ENCODE results near the gene NUP50. TPM values are rescaled to one million over a fixed set of nuclear protein-coding genes. Genes with fewer than 3 reads are reported as not detected.
A peak's percentile ranks its signal among the peaks of the same experiment; 100 is the strongest.

The NUP50 gene
- total and polyA plus RNA-seq, 4 donors = 15.2 to 80.1 (median 46.9) TPM

- TF ChIP-seq CTCF (IDR thresholded peaks at IDR 0.05; ENCODE audit: control extremely low read depth, extremely low read depth) = no peak
- ATAC-seq (ENCODE audit: insufficient read depth, low FRiP score) (no peak), DNase-seq (no peak)
- H3K27ac ChIP-seq (ENCODE audit: low read depth in 1 of 2, low read length in 1 of 2) = no peak overlapping the region
- no peaks in the 10 kb centered on the region for H3K36me3 ChIP-seq (ENCODE audit: control insufficient read depth in 4 of 4, insufficient read depth in 4 of 4, low read length in 4 of 4)
- H3K27me3 ChIP-seq (ENCODE audit: control insufficient read depth in 3 of 3, insufficient read depth in 3 of 3, low read length in 2 of 3) = no peaks in the 10 kb centered on the region
- H3K9me3 ChIP-seq (ENCODE audit: control insufficient read depth in 4 of 4, insufficient read depth in 3 of 4, low read length in 3 of 4) = no peaks in the 10 kb centered on the region
- 56 to 59% methylated on average over 5 of the region's 5 CpGs for WGBS, 2 donors
- H3K4me1 ChIP-seq (ENCODE audit: control insufficient read depth in 5 of 5, insufficient read depth in 5 of 5, low read length in 5 of 5) = peaks cover 0 to 30% (median 0%) of the 10 kb centered on the region in 5 donors
- no peak overlapping the region for H3K4me3 ChIP-seq
- no peak overlapping the region for H3K9ac ChIP-seq (ENCODE audit: insufficient read depth in 1 of 2, low read length in 2 of 2)
Measured at GRCh38 chr22:45223304-45224117, 59.8 kb downstream of the NUP50 start.

- H3K4me3 ChIP-seq = no peak overlapping the region
- H3K27ac ChIP-seq (ENCODE audit: low read depth in 1 of 2, low read length in 1 of 2) = no peak overlapping the region
- WGBS, 2 donors = 67 to 73% methylated on average over 11 of the region's 11 CpGs
- no peaks in the 10 kb centered on the region for H3K9me3 ChIP-seq (ENCODE audit: control insufficient read depth in 4 of 4, insufficient read depth in 3 of 4, low read length in 3 of 4)
- DNase-seq (no peak), ATAC-seq (ENCODE audit: insufficient read depth, low FRiP score) (no peak)
- H3K36me3 ChIP-seq (ENCODE audit: control insufficient read depth in 4 of 4, insufficient read depth in 4 of 4, low read length in 4 of 4) = no peaks in the 10 kb centered on the region
- peaks cover 0 to 29% (median 0%) of the 10 kb centered on the region in 5 donors for H3K4me1 ChIP-seq (ENCODE audit: control insufficient read depth in 5 of 5, insufficient read depth in 5 of 5, low read length in 5 of 5)
- TF ChIP-seq CTCF (IDR thresholded peaks at IDR 0.05; ENCODE audit: control extremely low read depth, extremely low read depth) = no peak
- H3K9ac ChIP-seq (ENCODE audit: insufficient read depth in 1 of 2, low read length in 2 of 2) = no peak overlapping the region
- H3K27me3 ChIP-seq (ENCODE audit: control insufficient read depth in 3 of 3, insufficient read depth in 3 of 3, low read length in 2 of 3) = no peaks in the 10 kb centered on the region
Measured at GRCh38 chr22:45224331-45224730, 60.6 kb downstream of the NUP50 start.

GRCh38 chr22:45224988-45225731, 61.4 kb downstream of the NUP50 start:
- ATAC-seq (ENCODE audit: insufficient read depth, low FRiP score) = no peak
- no peaks in the 10 kb centered on the region for H3K9me3 ChIP-seq (ENCODE audit: control insufficient read depth in 4 of 4, insufficient read depth in 3 of 4, low read length in 3 of 4)
- 83 to 87% methylated on average over 19 of the region's 19 CpGs for WGBS, 2 donors
- no peak overlapping the region for H3K9ac ChIP-seq (ENCODE audit: insufficient read depth in 1 of 2, low read length in 2 of 2)
- no peak for TF ChIP-seq CTCF (IDR thresholded peaks at IDR 0.05; ENCODE audit: control extremely low read depth, extremely low read depth)
- H3K36me3 ChIP-seq (ENCODE audit: control insufficient read depth in 4 of 4, insufficient read depth in 4 of 4, low read length in 4 of 4) = no peaks in the 10 kb centered on the region
- no peaks in the 10 kb centered on the region for H3K27me3 ChIP-seq (ENCODE audit: control insufficient read depth in 3 of 3, insufficient read depth in 3 of 3, low read length in 2 of 3)
- H3K4me1 ChIP-seq (ENCODE audit: control insufficient read depth in 5 of 5, insufficient read depth in 5 of 5, low read length in 5 of 5) = peaks cover 0 to 32% (median 0%) of the 10 kb centered on the region in 5 donors
- peak overlapping the region in 1 of 2 donors; percentile 69 for H3K27ac ChIP-seq (ENCODE audit: low read depth in 1 of 2, low read length in 1 of 2)
- no peak overlapping the region for H3K4me3 ChIP-seq
- DNase-seq = no peak
